GM21423 (cell line): ENCODE data around the gene BTBD8.

Experiments
- ATAC-seq: cut with Tn5 transposase; IDR thresholded peaks from one replicate; pipeline ENCODE4 v1.9.1; 2021; ENCODE audit warnings: mild to moderate bottlenecking, moderate library complexity; ENCODE audit not compliant: unreplicated experiment

BTBD8 gene

DNA sequence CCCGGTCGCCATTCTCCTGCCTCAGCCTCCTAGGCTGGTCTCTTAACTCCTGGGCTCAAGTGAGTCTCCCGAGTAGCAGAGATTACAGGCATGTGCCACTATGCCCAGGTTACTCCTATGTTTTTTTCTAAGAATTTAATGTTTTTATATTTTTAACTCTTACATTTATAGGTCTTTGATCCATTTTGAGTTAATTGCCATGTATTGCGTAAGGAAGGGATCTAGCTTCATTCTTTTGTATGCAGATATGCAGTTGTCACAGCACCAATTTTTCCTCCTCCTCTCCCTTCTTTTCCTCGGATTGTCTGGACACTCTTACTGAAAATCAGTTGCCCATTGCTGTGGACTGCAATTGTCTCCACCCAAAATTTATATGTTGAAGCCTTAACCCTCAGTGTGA, 11.5 kb downstream of the BTBD8 start:
- ATAC-seq = no peak

- ATAC-seq = no peak
Measured at GRCh38 chr1:92094090-92094489, 13.9 kb downstream of the BTBD8 start.

DNA sequence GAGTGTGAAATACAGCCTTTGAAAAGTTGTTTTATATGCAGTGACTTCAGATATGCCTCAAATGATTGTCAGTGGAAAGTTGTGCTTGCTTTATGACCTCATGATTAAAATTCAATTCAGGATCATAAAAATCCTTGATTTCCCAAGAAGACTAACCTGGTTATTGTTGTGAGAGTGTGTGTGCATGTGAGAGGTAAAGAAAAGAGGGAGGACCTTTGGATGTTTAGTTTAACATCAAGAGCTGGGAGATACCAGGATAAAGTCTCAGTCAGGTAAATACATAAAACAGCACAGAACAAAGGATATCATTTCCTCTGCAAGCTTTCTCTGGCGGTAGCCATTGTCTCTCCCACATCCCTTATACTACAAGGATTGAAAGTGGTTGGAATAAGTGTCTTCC, 14.4 kb downstream of the BTBD8 start:
- no peak for ATAC-seq

GRCh38 chr1:92095874-92096273, 15.7 kb downstream of the BTBD8 start:
- ATAC-seq = no peak

DNA sequence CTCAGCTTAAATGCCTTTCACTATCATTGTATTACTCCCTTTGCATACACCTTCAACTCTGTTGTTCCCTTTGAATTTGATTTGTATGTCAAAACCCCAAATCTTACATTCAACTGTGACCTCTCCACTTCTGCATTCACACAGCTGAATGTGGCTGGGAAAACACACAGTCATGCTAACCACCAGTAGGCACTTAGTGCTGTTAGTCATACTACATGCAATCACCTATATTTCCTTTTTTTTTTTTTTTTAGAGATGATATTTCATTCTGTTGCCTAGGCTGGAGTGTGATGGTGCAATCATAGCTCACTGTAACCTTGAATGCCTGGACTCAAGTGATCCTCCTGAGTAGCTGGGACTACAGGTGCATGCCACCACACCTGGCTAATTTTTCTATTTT, 16.2 kb downstream of the BTBD8 start:
- ATAC-seq = no peak

GRCh38 chr1:92105546-92106081, 25.5 kb downstream of the BTBD8 start:
- ATAC-seq = no peak

DNA sequence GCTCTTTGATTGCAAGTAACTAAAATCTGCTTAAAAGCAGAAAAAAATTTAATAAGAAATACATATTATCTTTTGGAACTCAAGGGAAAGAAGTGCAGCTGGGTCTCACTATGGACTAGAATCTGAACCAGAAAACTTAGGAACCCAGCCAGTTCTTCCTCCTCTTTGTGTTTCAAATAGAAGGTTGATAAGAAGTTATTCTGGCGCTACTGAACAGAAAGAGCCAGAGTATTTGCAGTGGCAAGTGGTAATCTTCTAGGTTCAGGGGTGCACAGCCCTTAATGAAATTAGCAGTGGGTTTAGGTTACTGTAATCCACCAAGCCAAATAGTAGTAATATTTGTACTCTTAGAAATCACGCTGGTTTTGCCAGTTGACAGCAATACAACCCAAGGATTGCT, 28.5 kb downstream of the BTBD8 start:
- no peak for ATAC-seq

DNA sequence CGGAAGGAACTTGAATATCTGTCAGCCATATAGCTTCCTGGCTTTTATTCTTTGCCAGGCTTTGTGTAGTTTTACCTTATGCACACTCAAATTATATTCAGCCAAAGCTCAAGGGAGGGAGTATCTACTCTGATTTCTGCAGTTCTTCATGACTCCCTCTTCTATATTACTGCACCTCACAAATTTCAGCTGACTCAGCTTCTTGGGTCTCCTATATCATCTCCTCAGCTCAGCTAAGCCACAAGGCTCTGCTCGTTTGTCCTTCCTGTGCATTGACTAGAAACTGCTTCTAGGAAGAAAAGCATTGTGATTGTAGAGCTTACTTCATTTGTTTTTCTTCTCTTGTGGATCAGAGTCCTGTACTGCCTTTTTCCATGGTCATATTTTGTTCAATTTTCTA, 37.4 kb downstream of the BTBD8 start:
- no peak for ATAC-seq

DNA sequence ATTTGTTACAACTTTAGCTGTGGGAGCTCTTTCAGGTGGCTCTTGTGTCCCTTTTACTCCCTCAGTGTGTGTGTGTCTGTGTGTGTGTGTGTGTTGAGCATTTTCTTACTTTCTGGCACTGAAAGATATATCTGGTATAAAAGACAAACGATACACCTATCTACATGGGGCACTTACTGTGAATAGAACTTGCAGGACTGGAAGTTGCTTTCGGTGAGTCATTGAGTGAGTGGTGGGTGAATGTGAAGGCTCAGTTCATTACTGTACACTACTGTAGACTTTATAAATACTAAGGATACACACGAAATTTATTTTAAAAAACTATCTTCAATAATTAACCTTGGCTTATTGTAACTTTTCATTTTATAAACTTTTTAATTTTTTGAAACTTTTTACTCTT, 38.7 kb downstream of the BTBD8 start:
- no peak for ATAC-seq

- no peak for ATAC-seq
Measured at GRCh38 chr1:92123868-92124267, 43.7 kb downstream of the BTBD8 start.

DNA sequence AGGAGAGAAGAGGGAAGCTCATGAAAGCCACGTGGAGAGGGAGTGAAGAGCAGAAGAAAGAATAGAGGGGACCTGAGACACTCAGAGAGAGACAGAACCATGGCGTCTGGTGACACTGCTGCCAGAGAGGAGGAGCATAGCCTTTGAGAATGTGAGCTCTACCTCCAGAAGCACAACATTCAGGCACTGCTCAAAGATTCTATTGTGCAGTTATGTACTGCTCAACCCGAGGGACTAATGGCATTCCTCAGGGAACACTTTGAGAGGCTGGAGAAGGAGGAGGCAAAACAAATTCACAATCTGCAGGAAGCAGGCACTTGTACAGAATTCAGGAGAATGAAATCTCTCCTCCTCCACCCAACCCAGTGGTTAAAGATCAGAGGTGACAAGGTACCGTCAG, 45.1 kb downstream of the BTBD8 start:
- ATAC-seq = no peak

- ATAC-seq = no peak
Measured at GRCh38 chr1:92126088-92126487, 45.9 kb downstream of the BTBD8 start.

DNA sequence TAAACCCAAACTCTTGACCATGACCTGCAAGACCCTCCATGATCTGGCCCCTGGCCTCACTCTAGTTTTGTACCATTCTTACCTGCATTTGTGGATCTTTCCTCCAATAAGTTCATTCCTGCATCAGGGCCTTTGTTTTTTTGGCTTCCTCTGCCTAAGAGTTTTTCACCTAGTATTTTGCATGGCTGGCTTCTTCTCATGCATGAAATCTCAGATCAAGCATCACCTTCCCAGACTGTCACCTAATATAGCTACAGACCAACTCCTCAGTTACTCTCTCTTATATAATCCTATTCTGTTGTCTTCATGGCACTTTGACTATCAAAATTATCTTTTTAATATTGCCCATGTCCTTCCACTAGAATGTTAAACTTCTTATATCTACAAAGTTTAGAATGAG, 54.2 kb downstream of the BTBD8 start:
- ATAC-seq = no peak

DNA sequence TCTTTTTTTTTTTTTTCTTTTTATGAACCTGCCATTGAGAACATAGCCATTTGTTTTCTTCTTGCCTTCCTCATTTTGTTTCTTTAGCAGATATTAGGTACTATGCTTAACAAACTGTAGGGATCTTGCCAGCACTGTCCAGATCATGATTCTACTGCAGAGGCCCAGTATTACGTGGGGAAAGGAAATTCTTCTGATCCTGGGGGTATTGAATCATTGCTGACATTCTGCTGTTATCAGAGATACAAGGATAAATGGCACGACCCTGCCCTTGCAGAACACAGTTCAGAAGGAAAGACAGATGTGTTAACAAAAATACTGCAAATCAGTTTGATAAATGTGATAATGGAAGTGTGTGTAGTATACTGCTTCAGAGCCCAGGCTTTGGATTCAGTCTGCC, 56.2 kb downstream of the BTBD8 start:
- no peak for ATAC-seq

DNA sequence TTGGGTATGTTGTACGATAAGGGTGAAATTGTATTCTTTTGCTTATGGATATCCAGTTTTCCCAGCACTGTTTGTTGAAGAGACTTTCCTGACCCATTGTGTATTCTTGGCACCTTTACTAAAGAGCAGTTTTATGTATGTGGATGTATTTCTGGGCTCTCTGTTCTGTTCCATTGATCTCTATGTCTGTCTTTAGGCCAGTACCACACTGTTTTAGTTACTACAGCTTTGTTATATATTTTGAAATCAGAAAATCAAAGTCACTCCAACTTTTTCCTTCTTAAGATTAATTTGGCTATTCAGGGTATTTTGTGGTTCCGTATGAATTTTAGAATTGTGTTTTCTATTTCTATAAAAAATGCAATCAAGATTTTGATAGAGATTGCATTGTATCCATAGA, 74.8 kb downstream of the BTBD8 start:
- no peak for ATAC-seq

GRCh38 chr1:92159593-92159992, 79.4 kb downstream of the BTBD8 start:
- no peak for ATAC-seq

- no peak for ATAC-seq
Measured at GRCh38 chr1:92165389-92165788, 85.2 kb downstream of the BTBD8 start.

- no peak for ATAC-seq
Measured at GRCh38 chr1:92167151-92167550, 87.0 kb downstream of the BTBD8 start.

GRCh38 chr1:92168657-92169056, 88.5 kb downstream of the BTBD8 start:
- ATAC-seq = no peak

DNA sequence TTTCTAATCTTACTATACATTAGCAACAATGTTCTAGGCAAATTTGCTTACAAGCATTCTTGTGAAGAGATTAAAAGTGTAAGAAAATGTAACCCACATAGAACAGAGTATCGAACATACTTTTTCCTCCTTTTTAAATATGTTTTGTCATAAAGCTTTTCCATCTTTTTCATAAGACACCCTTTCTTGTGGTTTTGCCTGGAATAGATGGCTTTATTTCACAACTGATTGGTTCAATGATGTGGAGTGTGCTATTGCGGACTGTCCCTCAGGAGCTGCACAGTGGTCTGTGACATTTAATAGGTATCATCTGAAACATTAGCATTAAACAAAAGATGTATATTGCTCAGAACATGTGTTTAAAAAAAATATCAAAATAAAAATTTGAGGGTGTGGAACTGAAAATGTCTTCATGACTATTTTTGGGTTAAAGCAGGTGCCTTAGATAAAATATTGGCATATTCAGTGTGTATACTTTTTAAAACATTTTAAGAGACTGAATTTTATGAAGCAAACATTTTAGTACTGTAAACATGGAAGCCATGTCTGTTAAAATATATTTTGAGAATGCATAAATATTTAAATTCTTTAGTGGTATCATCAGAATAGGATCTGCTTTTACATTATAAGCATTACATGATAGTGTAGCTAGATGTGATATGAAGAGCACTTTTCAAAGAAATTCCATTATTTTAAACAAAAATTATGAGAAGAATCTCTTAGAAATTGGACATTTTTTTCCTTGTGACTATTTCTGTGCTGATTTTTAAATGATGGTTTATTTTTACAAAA, 89.3 kb downstream of the BTBD8 start:
- no peak for ATAC-seq

DNA sequence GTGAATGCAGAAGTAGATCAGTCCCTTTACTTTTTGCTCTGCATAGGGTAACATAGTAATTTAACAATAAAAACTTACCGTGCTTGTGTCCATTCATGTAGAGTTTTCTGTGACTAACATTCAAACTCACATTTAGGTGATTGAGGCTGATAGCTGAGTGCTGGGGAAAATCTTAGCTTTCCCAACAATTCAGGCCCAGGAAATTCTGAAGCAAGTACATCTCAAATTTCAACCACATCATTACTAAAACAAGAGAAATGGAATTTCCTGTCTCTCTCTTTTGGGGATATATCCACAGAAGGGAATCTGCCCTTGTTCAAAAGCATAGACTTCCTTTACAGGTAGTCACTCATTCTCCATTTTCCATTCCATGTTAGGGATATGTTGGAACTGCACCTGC, 104.5 kb downstream of the BTBD8 start:
- ATAC-seq = no peak

DNA sequence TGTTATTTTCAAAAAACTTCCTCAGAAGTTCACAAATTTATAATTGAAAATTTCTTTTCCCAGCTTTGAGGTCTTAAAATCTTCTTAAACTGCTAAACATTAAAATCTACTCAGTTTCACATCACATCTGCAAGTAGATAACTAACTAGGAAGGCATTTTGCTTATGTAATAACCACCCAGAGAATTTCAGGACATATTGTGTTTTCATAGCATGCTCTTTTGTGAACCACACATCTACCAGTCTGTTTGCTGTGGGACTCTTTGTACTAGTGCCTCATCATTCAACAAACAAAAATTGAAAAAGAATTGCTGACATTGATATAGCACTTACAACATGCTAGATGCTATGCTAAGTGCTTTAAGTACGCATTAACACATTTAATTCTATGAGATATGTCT, 105.9 kb downstream of the BTBD8 start:
- no peak for ATAC-seq
